ENCODE measurements around the gene SMARCA4.

Gene SMARCA4

GRCh38 chr19:10960314-10961072 is at the start of gene SMARCA4:
SMARCA4 (plus strand) TSS chr19:10961030; CDS start chr19:10984152, 23,122 bp downstream.
- TF ChIP-seq CTCF (IDR thresholded peaks at IDR 0.05; ENCODE audit: control insufficient read depth, insufficient read depth, low read depth, low read length, missing control alignments) = no peak
- H3K4me3 ChIP-seq (ENCODE audit: control insufficient read depth, low read depth, low read length) = peak within 1 kb of the TSS; percentile 80
- peak; percentile 73 for DNase-seq (ENCODE audit: low read depth)

DNA sequence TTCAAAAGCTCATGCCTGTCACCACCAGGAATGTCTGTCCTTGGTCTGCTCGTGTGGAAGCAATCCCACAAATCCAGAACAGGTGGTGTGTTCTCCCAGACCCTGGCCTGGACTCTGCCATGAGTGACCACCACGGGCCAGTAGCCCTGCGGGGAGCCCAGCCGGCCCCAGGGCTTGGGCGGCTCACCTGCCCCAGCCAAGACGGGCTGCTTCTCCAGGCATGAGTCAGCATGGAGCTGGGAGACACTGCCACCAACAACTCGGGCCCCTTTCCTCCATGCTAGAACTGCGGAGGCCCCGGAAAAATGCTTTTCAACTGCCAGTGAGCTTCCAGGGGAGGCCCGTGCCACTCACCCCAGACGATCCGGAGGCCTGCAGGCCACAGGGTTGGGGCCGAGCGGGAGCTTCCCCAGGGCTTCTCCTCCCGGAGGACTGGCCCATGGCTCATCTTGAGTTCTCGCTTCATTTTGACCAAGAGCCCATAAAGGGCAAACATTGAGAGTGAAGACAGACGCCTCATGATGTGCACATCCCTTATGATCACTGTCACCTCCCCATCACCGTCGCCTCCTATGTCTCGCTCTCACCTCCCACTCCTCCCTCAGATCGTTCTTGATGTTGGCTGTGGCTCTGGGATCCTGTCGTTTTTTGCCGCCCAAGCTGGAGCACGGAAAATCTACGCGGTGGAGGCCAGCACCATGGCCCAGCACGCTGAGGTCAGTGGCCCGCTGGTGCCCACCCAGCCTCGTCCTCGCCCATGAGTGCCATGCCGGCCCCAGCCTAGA is 49.1 kb upstream of the SMARCA4 start:
- no peak for DNase-seq (ENCODE audit: low read depth)

DNA sequence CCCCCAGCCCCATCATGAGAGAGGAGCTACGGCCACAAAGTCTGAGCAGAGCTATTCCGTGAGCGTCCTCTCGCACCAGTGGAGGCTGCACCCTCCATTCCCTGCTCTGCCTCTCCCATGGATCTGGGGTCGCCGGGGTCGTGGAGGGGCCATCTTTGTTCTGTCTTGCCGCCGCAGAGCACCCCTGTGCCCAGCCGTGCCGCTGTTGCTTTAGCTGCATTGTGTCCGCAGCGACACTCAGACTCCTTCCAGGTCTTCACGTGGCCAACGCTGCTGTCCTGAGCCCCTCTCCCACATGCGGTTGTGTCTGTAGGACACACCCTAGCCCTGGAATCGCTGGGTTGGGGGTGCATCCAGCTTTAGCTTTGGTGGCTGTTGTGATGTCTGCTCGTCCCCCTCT is 48.2 kb upstream of the SMARCA4 start:
- no peak overlapping the region for H3K4me3 ChIP-seq (ENCODE audit: control insufficient read depth, low read depth, low read length)
- no peak for TF ChIP-seq CTCF (IDR thresholded peaks at IDR 0.05; ENCODE audit: control insufficient read depth, insufficient read depth, low read depth, low read length, missing control alignments)
- DNase-seq (ENCODE audit: low read depth) = no peak

More for the DNA sequence above, 49.1 kb upstream of the SMARCA4 start:
- no peak for TF ChIP-seq CTCF (IDR thresholded peaks at IDR 0.05; ENCODE audit: control insufficient read depth, insufficient read depth, low read depth, low read length, missing control alignments)
- H3K4me3 ChIP-seq (ENCODE audit: control insufficient read depth, low read depth, low read length) = no peak overlapping the region

GRCh38 chr19:10913716-10914340 is 47.0 kb upstream of the SMARCA4 start:
- no peak overlapping the region for H3K4me3 ChIP-seq (ENCODE audit: control insufficient read depth, low read depth, low read length)
- no peak for DNase-seq (ENCODE audit: low read depth)
- TF ChIP-seq CTCF (IDR thresholded peaks at IDR 0.05; ENCODE audit: control insufficient read depth, insufficient read depth, low read depth, low read length, missing control alignments) = no peak

DNA sequence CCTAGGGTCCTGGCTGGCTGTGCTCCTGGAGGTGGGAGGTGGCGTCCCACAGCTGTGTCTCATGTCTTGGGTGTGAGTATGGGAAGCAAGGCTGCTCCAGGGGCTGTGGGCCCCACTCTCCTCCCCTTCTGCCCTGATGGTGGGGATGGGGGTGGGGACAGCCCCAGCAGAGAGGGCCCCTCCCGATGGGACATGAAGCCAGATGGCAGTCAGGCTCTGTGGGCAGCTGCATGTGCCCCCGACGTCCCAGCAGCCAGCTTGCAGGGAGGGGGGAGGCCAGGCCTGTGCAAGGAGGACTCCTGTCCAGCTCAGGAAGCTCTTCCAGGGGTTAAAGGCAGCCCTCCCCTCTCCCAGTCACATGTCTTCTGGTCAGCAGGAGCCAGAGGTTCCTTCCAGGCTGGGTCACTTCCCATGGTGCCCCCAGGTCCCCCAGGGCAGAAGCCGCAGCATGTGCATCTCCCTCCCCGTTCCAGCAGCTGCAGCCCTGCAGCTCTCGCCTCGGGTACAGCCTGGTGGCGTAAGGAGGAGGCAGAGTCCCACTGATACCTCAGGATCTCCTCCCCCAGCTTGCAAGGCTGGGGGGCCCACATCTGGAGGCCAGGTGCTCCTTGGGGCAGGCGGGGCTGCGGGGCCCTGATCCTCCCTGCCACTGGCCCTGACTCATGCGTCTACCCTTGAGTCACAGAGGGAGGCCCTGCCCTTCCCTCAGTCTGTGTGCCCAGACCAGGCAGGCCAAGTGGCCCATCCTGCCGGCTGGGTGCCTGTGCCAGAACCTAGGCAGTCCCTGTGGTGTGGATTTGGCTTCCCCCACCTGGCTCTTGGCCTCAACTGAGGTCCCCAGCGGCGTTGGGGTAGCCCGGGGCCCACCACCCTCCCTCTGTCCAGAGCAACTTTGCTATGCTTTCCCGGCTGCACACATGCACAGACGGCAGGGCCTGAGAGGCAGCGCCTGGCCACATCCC is 45.4 kb upstream of the SMARCA4 start:
- TF ChIP-seq CTCF (IDR thresholded peaks at IDR 0.05; ENCODE audit: control insufficient read depth, insufficient read depth, low read depth, low read length, missing control alignments) = peak; percentile 59
- DNase-seq (ENCODE audit: low read depth) = peak; percentile 63
- H3K4me3 ChIP-seq (ENCODE audit: control insufficient read depth, low read depth, low read length) = no peak overlapping the region

DNA sequence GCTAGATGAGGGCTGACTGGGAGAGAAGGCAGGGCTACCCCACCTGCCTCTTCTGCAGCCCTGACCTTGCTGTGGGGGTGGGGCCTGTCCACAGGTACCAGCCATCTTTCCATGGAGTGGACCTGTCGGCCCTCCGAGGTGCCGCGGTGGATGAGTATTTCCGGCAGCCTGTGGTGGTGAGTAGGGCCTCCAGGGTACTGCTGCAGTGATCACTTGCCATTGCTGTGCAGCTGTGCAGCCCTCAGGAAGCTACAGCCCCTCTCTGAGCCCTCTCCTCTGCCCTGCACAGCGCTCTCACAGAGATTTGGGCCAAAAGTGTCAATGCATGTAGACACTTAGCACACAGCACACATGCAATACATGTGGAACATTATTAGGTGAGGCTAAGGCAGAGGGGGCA is 44.2 kb upstream of the SMARCA4 start:
- no peak overlapping the region for H3K4me3 ChIP-seq (ENCODE audit: control insufficient read depth, low read depth, low read length)
- no peak for TF ChIP-seq CTCF (IDR thresholded peaks at IDR 0.05; ENCODE audit: control insufficient read depth, insufficient read depth, low read depth, low read length, missing control alignments)
- no peak for DNase-seq (ENCODE audit: low read depth)
